Esophagus muscularis mucosa (tissue), 3 donors: ENCODE data around the gene ATP10B.

ENCODE experiments used
- EP300 ChIP-seq: sonication (generic); formaldehyde crosslinking; IDR thresholded peaks from one replicate; pipeline ENCODE4 v1.6.1; 2017; ENCODE audit warnings: antibody characterized with exemption
- TF ChIP-seq, protein P1 (sequence below), 3 experiments: fragments of 200-600 bp in 2 of 3; fragments of 450-650 bp in 1 of 3; sonication (generic) in 2 of 3; IDR thresholded peaks; one replicate each; pipeline ENCODE4 v1.5.1; 2017 to 2019; ENCODE audit warnings: antibody characterized with exemption in 3 of 3, mild to moderate bottlenecking in 2 of 3, moderate library complexity in 1 of 3

- TF ChIP-seq EP300 = no peak
- TF ChIP-seq, protein P1, sequence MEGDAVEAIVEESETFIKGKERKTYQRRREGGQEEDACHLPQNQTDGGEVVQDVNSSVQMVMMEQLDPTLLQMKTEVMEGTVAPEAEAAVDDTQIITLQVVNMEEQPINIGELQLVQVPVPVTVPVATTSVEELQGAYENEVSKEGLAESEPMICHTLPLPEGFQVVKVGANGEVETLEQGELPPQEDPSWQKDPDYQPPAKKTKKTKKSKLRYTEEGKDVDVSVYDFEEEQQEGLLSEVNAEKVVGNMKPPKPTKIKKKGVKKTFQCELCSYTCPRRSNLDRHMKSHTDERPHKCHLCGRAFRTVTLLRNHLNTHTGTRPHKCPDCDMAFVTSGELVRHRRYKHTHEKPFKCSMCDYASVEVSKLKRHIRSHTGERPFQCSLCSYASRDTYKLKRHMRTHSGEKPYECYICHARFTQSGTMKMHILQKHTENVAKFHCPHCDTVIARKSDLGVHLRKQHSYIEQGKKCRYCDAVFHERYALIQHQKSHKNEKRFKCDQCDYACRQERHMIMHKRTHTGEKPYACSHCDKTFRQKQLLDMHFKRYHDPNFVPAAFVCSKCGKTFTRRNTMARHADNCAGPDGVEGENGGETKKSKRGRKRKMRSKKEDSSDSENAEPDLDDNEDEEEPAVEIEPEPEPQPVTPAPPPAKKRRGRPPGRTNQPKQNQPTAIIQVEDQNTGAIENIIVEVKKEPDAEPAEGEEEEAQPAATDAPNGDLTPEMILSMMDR (IDR thresholded peaks at IDR 0.05) = no peak
These were observed 233.7 kb downstream of the ATP10B start for GRCh38 chr5:160618286-160618685.
